HG02678 (cell line): ENCODE measurements around the gene TM4SF1.
"Not testable (repeated sequence)": the region's sequence is repeated elsewhere in the genome, so short reads cannot be mapped to it uniquely, and the experiment has no call there.

ENCODE experiments used
- ATAC-seq: cut with Tn5 transposase; IDR thresholded peaks from one replicate; pipeline ENCODE4 v1.9.1; 2021; ENCODE audit warnings: mild to moderate bottlenecking, moderate library complexity; ENCODE audit not compliant: unreplicated experiment

TM4SF1 gene

DNA sequence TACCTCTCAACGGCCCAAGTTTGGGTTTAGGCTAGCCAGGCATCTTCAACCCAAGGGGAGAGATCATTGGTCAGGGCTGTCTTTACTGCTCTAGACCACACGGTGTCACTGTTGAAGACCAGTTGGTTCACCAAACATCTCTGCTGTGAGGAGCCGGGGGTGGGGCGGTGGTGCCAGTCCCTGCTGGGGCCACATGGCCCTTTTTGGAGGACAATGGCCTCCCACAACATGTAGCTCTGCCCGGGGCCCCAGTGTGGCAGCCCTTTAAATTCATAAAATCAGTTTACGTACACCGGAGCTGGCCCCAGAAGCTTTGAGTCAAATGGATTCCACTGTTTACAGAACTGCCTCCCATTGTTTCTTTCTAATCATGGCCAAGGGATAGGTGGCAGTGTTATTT, 24.9 kb downstream of the TM4SF1 start:
- ATAC-seq: peak; percentile 95

- ATAC-seq: no peak
These were observed 33.5 kb downstream of the TM4SF1 start for GRCh38 chr3:149343951-149344350.

DNA sequence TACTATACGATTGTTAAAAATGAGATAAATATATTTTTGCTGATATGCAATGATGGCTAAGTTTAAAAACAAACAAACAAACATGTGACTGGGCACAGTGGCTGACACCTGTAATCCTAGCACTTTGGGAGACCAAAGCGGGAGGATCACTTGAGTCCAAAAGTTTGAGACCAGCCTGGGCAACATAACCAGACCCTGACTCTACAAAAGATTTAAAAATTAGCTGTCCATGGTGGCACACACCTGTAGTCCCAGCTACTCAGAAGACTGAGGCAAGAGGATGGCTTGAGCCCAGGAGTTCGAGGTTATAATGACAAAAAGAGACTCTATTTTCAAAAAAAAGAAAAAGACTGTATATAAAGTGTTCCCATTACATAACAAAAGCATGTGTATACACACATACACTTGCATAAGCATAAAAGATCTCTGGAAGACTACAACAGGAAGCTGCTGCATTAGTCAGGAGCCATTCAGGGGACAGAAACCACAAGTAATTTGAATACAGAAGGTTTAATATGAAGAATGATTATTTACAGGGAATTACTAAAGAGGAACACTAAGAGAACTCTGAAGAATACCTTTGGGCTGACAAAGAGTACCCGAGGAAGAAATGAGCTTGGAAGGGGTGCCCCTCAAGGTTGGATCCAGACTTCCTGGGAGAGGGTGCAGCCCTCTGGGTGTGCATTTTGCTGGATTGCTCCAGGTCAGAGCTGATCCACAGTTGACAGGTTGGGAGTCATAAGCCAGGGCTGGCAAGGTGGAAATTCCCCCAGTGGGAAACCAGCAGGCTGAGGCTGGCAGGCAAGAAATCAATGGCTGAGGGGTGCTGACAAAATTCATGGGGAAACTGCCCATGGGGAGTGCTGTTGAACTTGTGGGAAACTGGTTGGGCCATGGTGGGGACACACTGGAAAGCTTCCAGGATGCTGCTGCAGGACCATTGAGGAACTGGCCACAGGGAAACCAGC, 34.8 kb downstream of the TM4SF1 start:
- ATAC-seq: no peak

GRCh38 chr3:149340310-149340933, 37.0 kb downstream of the TM4SF1 start:
- no peak for ATAC-seq

- ATAC-seq: no peak
These were observed 37.5 kb downstream of the TM4SF1 start for GRCh38 chr3:149339931-149340309.

GRCh38 chr3:149337486-149337885, 40.0 kb downstream of the TM4SF1 start:
- not testable (repeated sequence) for ATAC-seq

GRCh38 chr3:149336925-149337324, 40.5 kb downstream of the TM4SF1 start:
- no peak for ATAC-seq

GRCh38 chr3:149333176-149333859, 44.1 kb downstream of the TM4SF1 start, which contains the start of gene TM4SF18:
TSS of gene TM4SF18 (minus strand) at chr3:149333636. CDS start at chr3:149333382, 254 bp downstream.
- ATAC-seq: no peak

- no peak for ATAC-seq
These were observed 44.7 kb downstream of the TM4SF1 start for GRCh38 chr3:149332771-149333170.

GRCh38 chr3:149332227-149332765, 45.2 kb downstream of the TM4SF1 start:
- no peak for ATAC-seq

DNA sequence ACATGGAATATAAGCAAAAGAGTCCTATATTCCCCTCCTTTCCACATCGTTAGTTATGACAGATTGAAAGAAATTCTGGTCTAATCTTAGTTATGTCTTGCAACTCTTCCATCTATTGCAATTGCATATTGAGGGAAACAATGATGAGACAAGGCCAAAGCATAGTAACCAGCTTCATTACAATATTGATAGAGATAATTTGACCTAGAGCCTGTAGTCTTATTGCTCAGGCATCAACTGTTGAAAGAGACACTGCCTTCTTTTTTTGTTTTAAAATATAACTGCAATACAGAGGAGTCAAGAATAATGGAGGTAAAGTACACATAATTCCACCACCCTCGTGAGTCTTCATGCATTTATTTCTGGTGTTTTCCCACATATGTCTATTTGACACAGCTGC, 46.1 kb downstream of the TM4SF1 start:
- no peak for ATAC-seq

- ATAC-seq: no peak
These were observed 46.7 kb downstream of the TM4SF1 start for GRCh38 chr3:149330609-149331331.

- no peak for ATAC-seq
These were observed 50.3 kb downstream of the TM4SF1 start for GRCh38 chr3:149327156-149327555.

DNA sequence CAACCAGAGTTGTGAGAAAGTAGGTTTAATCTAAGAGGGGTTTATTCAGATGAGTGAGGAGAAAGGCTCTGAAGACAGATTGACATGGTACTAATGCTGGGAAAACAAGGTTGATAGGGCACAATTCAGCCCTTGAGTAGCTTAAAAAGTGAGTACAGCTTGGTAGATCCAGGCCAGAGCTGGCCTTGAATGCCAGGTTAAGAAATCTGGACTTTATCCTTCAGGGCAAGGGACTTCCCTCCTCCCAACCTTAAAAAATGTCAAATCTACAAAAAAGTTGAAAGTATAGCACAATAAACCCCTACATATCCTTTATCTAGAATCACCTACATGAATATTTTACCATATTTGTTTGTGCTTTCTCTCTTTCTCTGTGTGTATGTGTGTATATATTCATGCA, 51.9 kb downstream of the TM4SF1 start:
- no peak for ATAC-seq

DNA sequence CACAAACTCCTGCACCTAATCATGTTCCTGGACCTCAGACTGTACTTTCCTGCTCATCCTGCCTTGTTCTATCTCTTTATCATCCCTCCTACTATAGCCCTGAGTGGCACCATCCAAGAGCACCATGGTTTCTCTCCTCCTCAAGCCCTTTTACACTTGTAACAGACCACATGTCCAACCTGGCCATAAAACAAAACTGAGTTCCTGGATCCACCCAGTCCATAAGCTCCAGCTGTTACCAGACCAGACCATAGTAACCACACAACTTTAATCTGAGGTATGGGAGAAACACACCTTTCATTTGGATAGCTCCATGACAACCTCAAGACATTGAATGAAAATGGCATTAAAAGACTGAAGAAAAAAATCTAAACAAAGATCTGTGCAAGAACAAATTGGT, 53.1 kb downstream of the TM4SF1 start:
- no peak for ATAC-seq

DNA sequence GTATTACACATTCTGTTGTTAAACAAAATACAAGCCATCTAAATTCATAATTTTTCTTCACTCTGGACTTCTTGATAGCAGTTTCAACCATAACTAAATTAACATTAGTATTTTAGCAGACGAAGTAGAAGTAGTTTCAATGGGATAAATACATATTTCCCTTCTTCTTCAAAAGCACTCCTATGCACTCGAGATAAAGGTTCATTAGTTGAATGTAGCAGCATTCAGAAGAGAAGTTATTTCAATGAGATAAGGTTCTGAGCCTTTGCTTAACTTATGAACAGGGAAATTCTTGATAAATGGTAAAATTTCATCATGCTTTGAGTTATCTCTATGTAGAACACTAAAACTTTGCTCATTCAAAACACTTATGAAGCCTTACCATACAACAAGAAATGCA, 55.8 kb downstream of the TM4SF1 start:
- no peak for ATAC-seq

- no peak for ATAC-seq
These were observed 56.3 kb downstream of the TM4SF1 start for GRCh38 chr3:149321136-149321535.

DNA sequence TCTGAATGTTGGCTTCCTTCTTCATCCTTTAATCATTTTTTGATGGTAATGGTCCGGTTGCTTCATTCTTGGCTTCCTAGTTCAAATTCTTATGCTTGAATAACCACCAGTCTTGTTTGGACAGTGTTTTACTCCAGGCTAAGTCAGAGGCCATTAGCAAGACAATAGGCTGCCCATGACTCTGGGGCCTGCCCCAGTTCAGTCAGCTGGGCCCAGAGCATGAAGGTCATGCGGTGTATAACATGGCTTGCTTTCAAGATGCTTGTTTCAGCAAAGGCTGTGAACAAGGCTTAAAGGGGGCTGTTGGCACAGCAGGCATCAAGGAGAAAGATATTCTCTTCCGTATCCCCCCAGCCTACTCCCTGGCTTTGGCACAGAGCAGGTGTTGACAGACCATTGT, 57.7 kb downstream of the TM4SF1 start:
- no peak for ATAC-seq
